ENCODE measurements around the gene RNF220. TPM values are rescaled to one million over a fixed set of nuclear protein-coding genes. Genes with fewer than 3 reads are reported as not detected.

The RNF220 gene
- polyA plus RNA-seq, 1 donor (not counting 4 experiments of a cell fraction or from before 2014, with no cell fraction given), result 42.7 TPM

GRCh38 chr1:44695671-44696070, 290.6 kb downstream of the RNF220 start:
- Histone ChIP-seq H3K9me3 (ENCODE audit: control insufficient read depth, low read depth, low read length) (no peaks in the 10 kb centered on the region), H4K20me1 (ENCODE audit: control insufficient read depth, extremely low read depth, insufficient read depth, low read length) (no peaks in the 10 kb centered on the region), H3K79me2 (ENCODE audit: control insufficient read depth, insufficient read depth, low read length) (no peaks in the 10 kb centered on the region), H3K4me3 (ENCODE audit: control insufficient read depth in 2 of 3, extremely low read depth in 1 of 3, insufficient read depth in 2 of 3, low read depth in 1 of 3, low read length in 3 of 3) (no peak overlapping the region), H3K4me1 (ENCODE audit: control insufficient read depth, extremely low read depth, insufficient read depth, low read length) (no peaks in the 10 kb centered on the region), H2AFZ (ENCODE audit: control insufficient read depth, low read length) (no peak overlapping the region), H3K4me2 (ENCODE audit: control insufficient read depth, extremely low read depth, insufficient read depth, low read depth, low read length) (no peak overlapping the region), H3K9me1 (ENCODE audit: control insufficient read depth, extremely low read depth, insufficient read depth, low read length) (no peaks in the 10 kb centered on the region), H3K27me3 (ENCODE audit: control insufficient read depth, extremely low read depth, insufficient read depth, low read length) (peaks cover 7% of the 10 kb centered on the region), H3K27ac (ENCODE audit: control insufficient read depth, insufficient read depth, low read length) (no peak overlapping the region), H3K36me3 (ENCODE audit: control insufficient read depth in 2 of 2, extremely low read depth in 1 of 2, insufficient read depth in 2 of 2, low read length in 2 of 2) (no peaks in the 10 kb centered on the region), H3K9ac (ENCODE audit: control insufficient read depth, extremely low read depth, insufficient read depth, low read length) (no peak overlapping the region)
- DNase-seq (ENCODE audit: low read depth, low spot score), result no peak
- dilution Hi-C loops (cut with MboI; ENCODE audit: extremely low pct_ligation_motif_present, low sequenced_read_pairs), result no loop called here
- TF ChIP-seq CTCF (optimal IDR thresholded peaks at IDR 0.05 in 1 of 3, IDR thresholded peaks at IDR 0.05 in 1 of 3, conservative IDR thresholded peaks at IDR 0.05 in 1 of 3; ENCODE audit: extremely low read depth in 1 of 3, insufficient read depth in 2 of 3, low read length in 3 of 3) (no peak), EZH2 (IDR thresholded peaks at IDR 0.05; ENCODE audit: low read length) (no peak)
- no peak for FAIRE-seq

- TF ChIP-seq CTCF (optimal IDR thresholded peaks at IDR 0.05 in 1 of 3, IDR thresholded peaks at IDR 0.05 in 1 of 3, conservative IDR thresholded peaks at IDR 0.05 in 1 of 3; ENCODE audit: extremely low read depth in 1 of 3, insufficient read depth in 2 of 3, low read length in 3 of 3), result no peak
- TF ChIP-seq EZH2 (IDR thresholded peaks at IDR 0.05; ENCODE audit: low read length), result no peak
- Histone ChIP-seq H3K4me3 (ENCODE audit: control insufficient read depth in 2 of 3, extremely low read depth in 1 of 3, insufficient read depth in 2 of 3, low read depth in 1 of 3, low read length in 3 of 3) (no peak overlapping the region), H3K9me1 (ENCODE audit: control insufficient read depth, extremely low read depth, insufficient read depth, low read length) (no peaks in the 10 kb centered on the region), H2AFZ (ENCODE audit: control insufficient read depth, low read length) (no peak overlapping the region), H3K27me3 (ENCODE audit: control insufficient read depth, extremely low read depth, insufficient read depth, low read length) (peaks cover 7% of the 10 kb centered on the region), H4K20me1 (ENCODE audit: control insufficient read depth, extremely low read depth, insufficient read depth, low read length) (no peaks in the 10 kb centered on the region), H3K4me2 (ENCODE audit: control insufficient read depth, extremely low read depth, insufficient read depth, low read depth, low read length) (no peak overlapping the region), H3K9me3 (ENCODE audit: control insufficient read depth, low read depth, low read length) (no peaks in the 10 kb centered on the region), H3K79me2 (ENCODE audit: control insufficient read depth, insufficient read depth, low read length) (no peaks in the 10 kb centered on the region), H3K27ac (ENCODE audit: control insufficient read depth, insufficient read depth, low read length) (no peak overlapping the region), H3K36me3 (ENCODE audit: control insufficient read depth in 2 of 2, extremely low read depth in 1 of 2, insufficient read depth in 2 of 2, low read length in 2 of 2) (no peaks in the 10 kb centered on the region), H3K9ac (ENCODE audit: control insufficient read depth, extremely low read depth, insufficient read depth, low read length) (no peak overlapping the region), H3K4me1 (ENCODE audit: control insufficient read depth, extremely low read depth, insufficient read depth, low read length) (no peaks in the 10 kb centered on the region)
- dilution Hi-C loops (cut with MboI; ENCODE audit: extremely low pct_ligation_motif_present, low sequenced_read_pairs), result no loop called here
- no peak for DNase-seq (ENCODE audit: low read depth, low spot score)
- FAIRE-seq, result no peak
Observed at GRCh38 chr1:44696101-44696500, 291.0 kb downstream of the RNF220 start.
